Anterior cingulate cortex (tissue), 58 donors: ENCODE measurements around the gene JAKMIP3.
"Not testable (repeated sequence)": the region's sequence is repeated elsewhere in the genome, so short reads cannot be mapped to it uniquely, and the experiment has no call there.

Source experiments
- DNase-seq, 58 donors: peaks; one replicate each; lab custom pipeline; 2025; lab: John Stamatoyannopoulos, UW

Gene JAKMIP3

DNA sequence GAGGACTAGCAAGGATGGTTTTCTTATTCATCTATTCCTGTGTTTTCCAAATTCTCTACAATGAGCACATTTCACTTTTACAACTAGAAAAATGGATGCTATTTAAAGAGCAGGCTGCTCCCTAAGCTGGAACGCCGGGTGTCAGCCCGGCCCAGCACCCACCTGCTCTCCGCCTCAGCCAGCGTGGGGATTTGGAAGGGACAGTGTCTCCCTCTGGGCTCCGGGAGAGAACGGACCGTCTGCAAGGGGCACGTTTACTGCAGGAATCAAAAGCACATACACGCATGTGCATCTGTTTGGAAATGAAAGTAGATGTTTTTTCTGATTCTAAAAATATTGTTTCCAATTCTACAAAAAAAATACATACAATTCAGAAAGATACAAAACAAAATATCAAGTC is 2.3 kb upstream of the JAKMIP3 start:
- peak in 29 of 58 donors; percentile 17 to 72 (median 37) for DNase-seq

DNA sequence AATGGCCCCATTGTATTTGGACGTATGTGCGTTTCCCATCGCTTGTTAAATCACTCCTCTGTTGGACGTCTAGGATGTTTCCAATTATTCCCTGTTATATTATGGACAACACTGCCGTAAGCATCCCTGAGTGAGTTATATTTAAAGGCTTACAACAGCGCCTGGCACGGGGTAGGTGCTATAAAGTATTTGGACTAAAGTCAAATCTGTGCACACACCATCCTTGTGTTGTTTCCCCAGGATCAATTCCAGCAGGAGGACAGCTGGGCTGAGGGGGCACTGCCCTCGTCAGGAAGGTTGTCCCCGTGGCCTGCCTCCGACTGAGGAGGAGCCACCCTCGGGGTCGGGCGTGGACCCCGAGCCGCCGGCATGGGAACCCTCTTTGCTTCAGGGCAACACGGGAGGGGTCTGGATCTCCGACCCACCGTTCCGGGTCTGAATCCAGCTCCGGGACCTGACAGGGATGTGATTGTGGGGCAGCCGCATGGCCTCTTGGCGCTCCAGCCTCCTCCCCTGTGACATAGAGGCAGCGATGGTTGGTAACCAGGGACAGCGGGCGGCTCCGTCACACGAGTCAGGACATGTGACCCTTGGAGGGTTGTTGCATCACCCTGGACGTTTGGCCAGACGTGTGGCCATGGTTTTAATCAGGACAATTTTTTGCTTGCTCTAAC is 1.5 kb upstream of the JAKMIP3 start:
- DNase-seq: peak in 30 of 58 donors; percentile 28 to 84 (median 69)

DNA sequence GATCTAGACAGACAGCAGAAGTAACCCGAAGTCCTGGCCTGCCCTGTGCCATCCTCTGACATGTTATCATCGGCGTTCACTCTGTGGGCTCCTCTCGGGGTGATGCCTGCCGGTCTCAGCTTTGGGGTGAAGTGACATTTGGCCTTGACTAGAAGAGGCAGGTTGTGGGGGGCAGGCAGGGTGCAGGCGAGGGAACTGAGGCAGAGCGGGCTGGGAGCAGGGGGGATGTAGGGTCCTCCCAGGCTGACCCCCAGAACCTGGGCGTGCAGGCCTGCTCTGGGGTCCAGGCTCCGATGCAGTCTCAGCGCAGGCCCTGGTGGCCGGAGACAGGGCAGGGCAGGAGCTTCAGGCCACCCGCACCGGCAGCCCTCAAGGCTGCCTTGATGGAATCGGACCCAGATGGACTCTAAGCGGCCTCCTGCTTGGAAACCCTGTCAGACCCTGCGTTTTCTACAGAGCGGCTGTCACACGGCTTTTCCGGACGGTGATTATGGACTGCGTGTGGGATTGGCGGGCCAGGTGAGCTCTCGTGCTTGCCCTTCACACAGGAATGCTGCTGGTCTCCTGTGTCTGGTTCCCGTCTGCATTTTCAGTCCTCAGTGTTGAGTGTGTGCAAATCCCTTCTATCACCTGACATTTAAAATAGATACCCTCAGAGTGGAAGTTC is 842 bp upstream of the JAKMIP3 start:
- no peak for DNase-seq

DNA sequence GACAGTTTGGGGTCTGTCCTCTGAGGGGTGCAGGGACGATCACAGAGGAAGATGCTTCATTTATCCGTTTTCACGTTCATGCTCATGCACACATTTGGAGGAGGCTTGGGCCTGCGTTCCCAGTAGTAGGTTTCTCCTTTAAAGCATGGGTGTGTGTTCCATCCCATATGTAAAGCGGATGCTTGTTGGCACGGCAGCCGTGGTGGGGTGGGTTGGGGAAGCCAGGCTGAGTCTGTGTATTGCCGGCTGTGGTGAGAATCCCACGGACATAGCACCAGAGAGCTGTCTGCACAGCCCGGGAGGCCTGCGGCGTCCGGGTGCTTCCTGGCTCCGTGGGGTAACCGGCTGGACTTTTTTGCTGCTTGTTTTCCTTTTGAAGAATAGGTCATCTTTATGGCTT is 440 bp downstream of the JAKMIP3 start:
- peak in 9 of 58 donors; percentile 18 to 59 (median 50) for DNase-seq

DNA sequence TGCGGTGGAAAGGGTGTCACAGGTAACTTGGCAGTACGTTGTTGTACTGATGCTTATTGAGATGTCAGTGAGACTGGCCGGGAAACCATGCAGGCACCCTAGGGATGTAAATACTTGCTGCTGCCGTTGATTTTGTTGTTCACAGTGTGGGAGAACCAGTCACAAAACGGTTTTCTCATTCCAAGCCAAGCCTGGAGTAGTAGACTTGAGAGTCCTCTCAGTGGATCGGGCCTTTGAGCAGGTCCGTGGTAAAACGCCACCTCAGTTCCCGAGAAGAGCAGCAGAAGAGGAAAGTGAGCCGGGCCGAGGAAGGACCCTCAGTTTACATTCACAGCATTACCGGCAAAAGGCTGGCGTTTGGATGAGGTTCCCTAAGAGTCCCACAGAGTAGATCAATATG is 1.1 kb downstream of the JAKMIP3 start:
- no peak for DNase-seq

DNA sequence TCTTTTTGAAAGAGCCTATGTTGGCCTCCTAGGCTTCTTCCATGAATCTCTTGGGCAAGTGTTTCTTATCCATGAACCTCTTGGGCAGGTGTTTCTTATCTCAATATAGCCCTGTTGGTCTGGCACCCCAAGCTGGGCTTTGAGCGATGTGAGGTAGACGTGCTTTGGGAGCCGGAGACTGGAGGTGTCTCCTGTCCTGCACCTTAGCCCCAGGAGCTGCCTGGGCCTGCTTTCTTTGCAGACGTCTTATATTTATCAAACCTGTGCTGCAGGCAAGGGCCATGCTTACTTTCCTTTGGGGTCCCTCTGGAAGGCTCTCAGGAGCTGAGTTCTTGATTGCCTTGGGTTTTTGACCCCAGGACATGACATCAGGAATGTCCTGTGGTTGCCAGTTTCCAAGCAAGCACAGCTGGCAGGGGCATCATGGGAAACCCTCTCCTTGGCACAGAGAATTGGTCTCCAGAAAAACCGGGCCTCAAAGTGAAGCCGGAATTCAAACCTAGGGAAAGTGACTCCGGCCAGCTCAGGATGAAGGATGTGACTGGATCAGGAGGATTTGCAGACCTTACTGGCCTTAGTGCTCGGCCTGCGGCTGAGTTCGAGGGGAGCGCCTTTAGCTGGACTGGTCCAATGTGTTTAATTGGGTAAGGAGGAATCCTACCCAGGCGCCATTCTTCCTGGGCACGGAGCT is 2.8 kb downstream of the JAKMIP3 start:
- DNase-seq: no peak

DNA sequence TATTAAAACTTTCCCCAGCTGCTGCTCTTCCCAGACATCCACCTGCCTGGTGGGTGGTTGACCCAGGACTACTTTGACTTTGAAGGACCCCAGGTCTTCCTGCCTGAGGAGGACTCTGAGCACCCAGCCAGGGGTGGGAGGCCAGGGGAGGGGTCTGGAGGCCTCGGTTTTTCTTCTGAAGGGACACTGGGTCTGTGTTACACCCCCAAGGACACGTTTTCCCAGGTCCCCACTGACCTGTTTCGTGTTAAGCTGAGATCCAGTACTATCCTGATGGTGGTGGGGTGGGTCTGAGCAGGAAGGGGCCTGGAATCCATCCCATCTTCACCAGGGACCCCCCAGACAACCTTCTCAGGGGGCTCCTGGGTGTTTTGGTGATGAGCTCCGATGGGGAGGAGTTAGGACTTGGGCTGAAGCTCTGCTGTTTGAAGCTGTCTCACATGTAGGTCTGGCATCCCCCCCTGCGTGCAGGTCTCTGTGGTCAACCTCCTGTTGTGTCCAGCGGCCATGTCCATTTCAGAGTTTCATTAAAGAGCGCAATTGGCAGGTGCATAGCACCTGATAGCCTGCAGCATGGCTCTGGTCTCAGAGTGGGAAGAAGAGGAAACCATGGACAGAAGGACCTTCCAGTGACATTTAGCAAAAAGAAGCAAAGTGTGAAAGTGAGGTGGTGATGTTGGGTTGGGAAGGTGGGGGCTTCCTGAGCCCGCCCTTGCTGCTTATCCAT is 3.5 kb downstream of the JAKMIP3 start:
- no peak for DNase-seq

DNA sequence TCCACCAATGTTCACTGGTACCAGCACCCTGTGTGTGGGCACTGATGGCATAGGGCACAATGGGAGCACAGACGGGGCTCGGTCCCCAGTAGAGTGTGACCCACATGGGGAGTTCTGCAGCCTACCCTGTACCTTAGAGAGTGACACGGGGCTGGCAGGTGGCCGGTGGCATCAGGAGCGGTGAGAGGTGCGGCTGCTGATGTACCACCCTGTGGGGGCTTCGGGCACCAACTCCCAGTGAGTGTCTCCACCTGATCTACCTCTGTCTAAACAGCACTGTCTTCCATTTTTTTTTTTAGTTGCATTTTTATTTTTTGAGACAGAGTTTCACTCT is 4.1 kb downstream of the JAKMIP3 start:
- no peak for DNase-seq

DNA sequence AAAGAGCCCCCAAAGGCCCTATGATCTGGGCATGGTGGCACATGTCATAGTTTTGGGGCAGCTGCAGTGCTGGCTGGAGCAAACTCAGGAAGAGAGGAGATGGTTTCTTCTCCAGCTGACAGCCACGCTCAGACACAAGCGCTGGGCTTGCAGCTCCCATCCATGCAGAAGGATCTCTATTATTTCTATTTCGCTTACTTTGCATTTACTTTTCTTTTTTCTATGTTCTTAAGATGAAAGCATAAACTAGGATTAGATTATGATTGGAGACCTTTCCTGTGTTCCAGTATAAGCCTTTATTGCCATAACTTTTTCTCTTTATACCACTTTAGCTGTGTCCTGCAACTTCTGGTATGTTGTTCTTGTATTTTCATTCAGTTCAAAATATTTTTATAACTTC is 5.0 kb downstream of the JAKMIP3 start:
- no peak for DNase-seq

DNA sequence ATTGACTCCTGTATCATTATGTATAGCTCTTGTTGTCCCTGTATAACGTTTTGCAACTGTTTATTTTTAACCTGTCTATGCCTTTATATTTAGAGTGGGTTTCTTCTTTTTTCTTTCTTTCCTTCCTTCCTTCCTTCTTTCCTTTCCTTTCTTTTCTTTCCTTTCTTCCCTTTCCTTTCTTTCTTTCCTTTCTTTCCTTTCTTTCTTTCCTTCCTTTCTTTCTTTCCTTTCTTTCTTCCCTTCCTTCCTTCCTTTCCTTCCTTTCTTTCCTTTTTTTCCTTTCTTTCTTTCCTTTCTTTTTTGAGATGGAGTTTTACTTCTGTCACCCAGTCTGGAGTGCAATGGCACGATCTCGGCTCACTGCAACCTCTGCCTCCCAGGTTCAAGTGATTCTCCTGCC is 5.9 kb downstream of the JAKMIP3 start:
- DNase-seq: no peak

DNA sequence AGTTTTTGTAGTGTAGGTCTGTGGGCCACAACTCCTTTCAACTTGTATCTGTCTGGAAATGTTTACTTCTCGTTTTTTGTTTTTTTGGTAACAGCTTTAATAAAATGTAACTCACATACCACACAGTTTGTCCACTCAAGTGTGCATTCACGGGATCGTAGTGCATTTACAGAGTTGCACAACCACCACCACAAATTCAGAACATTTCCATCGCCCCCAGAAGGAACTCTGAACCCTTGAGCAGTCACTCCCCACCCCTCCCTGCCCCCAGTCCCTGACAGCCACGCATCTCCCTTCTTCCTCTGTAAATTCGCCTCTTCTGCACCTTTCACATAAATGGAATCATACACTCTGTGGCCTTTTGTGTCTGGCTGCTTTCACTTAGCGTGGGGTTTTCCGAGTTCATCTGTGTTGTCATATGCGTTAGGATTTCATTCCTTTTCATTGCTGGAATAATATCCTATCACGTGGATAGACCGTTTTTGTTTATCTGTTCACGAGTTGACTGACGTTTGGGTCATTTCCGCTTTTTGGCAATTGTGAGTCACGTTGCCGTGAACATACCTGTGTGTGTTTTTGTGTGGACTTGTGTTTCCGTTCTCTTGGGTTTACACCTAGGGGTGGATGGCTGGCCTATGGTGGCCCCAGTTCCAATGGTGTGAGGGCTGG is 10.3 kb downstream of the JAKMIP3 start:
- no peak for DNase-seq

DNA sequence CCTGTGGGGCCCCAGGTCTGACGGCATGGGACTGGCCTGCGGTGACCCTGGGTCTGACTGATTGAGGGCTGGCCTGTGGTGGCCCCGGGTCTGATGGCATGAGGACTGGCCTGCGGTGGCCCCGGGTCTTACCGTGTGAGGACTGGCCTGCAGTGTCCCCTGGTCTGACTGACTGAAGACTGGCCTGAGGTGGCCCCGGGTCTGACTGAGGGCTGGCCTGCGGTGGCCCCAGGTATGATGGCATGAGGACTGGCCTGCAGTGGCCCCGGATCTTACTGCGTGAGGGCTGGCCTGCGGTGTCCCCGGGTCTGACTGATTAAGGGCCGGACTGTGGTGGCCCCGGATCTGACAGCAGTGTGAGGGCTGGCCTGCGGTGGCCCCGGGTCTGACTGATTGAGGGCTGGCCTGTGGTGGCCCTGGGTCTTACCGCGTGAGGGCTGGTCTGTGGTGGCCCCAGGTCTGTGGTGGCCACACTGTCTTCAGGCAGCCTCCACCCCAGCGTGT is 10.9 kb downstream of the JAKMIP3 start:
- DNase-seq: no peak

DNA sequence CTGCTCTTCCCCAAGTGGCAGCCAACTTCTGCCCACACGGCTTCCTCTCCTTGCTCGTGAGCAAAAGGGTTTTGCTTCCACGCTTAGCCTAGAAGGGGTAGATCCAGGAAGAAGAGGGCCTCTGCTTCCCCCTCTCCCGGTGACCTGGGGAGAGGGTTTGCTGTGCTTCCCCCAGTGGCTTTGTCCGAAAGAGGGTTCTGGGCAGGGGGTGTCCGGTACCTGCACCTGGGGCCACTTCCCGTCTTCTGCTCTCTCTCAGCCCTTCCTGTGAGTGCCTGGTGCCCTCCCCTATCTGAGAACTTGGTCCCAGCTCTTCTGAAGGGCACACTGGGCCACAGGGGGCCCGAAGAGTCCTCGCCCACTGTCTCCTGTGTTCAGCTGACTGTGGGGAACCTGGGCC is 11.3 kb downstream of the JAKMIP3 start:
- DNase-seq: no peak

DNA sequence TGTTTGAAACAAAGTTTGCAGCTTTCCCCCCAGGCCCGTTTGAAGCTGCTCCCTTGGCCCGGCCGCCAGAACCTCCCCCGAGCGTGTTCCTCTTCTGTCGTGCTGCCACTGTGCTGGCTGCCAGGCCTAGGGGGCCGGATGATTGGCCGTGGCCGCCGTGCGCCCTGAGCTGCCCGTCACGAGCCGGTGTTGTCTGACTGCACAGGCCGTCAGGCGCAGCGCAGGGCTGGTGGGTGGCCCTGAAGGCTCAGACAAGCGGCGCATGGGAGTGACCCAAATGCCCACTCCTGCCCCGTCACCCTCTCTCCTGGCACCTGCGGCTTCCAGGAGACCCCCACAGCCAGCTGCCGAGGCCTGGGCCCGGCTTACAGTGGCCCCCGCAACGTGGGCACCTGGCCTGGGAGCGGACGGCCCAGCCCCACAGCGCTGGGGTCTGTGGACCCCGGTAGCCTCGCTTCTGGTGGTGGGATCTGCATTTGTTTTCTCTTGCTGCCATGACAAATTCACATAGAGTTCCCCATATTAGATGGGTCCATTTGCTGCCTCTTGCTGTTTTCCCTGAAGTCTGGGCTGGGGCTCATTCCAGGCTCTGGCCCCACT is 13.1 kb downstream of the JAKMIP3 start:
- DNase-seq: peak in 32 of 58 donors; percentile 24 to 73 (median 44)

DNA sequence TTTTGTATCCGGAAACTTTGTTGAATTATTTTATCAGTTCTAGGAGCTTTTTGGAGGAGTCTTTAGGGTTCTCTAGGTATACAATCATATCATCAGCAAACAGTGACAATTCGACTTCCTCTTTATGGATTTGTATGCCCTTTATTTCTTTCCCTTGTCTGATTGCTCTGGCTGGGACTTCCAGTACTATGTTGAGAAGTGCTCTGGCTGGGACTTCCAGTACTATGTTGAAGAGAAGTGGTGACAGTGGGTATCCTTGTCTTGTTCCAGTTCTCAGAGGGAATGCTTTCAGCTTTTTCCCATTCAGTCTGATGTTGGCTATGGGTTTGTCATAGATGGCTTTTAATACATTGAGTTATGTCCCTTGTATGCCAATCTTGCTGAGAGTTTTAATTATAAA is 18.6 kb downstream of the JAKMIP3 start:
- DNase-seq: not testable (repeated sequence)

DNA sequence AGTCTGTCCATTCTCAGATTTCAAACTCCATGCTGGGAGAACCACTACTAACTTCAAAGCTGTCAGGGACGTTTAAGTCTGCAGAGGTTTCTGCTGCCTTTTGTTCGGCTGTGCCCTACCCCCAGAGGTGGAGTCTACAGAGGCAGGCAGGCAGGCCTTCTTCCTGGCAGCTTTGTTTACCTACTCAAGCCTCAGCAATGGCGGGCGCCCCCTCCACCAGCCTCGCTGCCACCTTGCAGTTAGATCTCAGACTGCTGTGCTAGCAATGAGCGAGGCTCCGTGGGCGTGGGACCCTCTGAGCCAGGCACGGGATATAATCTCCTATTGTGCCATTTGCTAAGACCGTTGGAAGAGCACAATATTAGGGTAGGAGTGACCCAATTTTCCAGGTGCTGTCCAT is 27.5 kb downstream of the JAKMIP3 start:
- not testable (repeated sequence) for DNase-seq

DNA sequence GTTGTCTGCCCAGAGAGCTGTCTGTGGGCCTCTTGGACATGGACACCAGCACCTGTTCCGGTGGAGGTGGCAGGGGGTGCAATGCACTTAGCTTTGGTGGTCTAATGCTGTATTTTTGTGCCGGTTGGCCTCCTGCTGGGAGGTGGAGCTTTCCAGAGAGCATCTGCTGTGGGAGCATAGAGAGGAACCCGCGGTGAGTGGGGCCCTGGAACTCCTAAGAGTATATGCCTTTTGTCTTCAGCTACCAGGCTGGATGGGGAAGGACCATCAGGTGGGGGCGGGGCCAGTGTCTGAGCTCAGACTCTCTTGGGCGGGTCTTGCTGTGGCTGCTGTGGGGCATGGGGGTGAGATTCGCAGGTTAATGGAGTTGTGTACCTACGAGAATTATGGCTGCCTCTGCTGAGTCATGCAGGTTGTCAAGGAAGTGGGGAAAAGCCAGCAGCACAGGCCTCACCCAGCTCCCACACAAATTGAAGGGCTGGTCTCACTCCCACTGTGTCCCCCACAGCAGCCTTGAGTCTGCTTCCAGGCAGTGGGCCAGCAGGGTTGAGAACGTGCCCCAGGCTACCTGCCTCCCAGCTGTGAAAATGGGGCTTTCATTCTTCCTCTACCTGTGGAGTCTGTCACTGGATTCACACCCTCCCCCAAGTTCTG is 29.0 kb downstream of the JAKMIP3 start:
- no peak for DNase-seq

DNA sequence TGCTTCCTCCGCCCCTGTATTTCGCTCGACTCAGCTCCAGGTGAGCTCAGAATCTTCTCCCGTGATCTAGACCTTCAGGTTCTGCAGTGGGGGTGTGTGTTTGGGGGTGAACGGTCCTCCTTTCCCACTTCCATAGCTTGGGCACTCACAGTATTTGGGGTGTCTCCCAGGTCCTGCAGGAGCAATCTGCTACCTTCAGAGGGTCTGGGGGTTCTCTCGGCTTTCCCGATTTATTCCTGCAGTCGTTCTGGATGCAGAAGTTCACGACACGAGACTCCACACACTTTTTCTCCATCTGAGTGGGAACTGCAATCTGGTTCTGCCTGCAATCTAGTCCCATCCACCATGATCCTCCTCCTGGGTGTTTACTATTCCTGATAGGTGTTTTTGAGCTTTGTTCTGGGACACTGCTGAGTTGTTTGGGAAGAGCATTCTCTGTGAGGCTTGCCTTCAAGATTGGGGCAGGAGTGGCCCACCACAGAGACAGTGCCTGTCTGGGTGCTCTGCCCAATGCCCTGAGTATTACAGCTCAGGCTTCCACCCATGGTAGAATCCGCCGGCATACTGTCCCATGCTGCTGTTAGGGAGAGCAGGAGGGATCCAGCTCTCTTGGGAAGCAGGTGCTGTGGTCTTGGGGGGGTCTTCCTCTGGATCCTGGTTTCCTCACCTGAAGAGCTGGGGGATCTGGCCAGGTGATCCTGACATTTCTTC is 29.8 kb downstream of the JAKMIP3 start:
- DNase-seq: no peak

DNA sequence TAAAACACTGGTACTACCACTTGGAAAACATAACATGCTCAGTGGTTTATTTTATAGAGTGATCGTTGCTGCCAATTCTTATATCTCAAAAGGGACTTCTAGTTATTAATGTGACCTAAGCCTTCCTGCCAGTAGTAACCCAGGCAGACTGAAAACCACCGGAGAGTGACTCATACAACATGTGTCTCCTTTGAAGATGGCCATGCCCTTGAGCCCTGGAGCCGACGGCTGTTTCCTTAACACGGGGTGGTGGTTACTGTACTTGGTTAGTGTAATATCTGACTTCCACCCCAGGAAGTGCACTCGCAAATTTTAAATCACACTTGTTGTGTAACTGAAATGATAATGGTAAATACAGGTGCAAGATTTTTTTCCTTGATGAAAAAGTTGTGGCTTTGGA is 30.5 kb downstream of the JAKMIP3 start:
- no peak for DNase-seq
